HG02798 (cell line): ENCODE measurements around the gene SLC12A8.

Experiments
- ATAC-seq: cut with Tn5 transposase; IDR thresholded peaks from one replicate; pipeline ENCODE4 v1.9.1; 2021; ENCODE audit warnings: mild to moderate bottlenecking; ENCODE audit not compliant: unreplicated experiment, poor library complexity

The SLC12A8 gene

DNA sequence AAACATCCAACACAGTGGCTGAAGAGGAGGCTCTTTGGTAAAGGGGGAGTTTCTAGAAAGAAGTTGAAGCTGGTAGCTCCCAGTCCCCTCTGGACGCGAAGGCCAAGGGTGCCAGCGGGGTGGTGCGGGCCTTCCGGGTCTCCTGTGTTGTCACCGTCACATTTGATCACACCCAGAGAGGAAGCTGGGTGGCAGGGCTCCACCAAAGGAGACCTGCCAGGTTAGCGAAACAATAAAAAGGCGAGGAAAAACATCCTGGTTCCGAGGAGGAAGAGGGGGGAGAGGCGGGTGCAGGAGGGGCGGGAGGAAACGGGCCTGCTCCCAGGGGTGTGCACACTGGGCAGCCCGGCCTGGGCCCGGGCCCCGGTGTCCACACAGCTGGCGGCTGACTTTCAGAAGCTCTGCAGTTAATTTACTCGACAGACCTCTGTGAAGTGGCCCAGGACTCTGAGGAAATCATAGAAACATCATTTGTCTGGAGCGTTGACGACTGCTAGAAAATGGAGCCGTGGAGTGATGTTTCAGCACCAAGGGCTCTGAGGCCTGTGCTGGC, 168.9 kb downstream of the SLC12A8 start:
- no peak for ATAC-seq

DNA sequence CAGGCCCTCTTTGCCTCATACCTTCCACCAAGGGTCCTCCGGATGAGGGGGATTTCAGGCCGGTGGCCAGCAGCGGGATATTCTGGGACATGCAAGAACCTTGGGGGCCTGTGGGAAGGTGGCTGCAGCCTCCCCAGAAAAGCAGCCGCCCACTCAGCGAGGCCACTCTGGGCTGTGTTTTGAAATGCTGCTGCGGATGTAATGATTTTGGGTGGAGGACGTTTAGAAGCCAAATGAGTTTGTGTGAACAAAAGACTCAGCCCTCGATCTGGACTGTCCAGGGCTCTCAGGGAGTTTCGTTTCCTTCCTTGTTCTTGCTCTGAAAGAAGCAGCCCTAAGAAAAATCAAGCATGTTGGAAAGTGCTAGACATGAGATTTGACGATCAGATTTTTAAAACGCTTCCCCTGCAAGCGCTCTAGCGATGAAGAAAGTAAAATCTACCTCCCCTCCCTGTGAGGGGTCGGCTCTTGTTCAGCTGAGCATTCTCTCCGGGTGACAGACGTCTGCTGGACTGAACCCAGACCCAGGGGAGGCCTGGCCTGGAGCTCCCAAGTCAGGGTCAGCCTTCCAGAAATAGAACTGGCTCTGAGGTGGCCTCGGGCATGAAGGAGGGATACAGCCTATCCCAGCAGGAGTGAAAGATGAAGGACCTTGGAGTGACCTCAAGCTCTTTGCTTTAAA, 169.7 kb downstream of the SLC12A8 start:
- ATAC-seq: no peak

DNA sequence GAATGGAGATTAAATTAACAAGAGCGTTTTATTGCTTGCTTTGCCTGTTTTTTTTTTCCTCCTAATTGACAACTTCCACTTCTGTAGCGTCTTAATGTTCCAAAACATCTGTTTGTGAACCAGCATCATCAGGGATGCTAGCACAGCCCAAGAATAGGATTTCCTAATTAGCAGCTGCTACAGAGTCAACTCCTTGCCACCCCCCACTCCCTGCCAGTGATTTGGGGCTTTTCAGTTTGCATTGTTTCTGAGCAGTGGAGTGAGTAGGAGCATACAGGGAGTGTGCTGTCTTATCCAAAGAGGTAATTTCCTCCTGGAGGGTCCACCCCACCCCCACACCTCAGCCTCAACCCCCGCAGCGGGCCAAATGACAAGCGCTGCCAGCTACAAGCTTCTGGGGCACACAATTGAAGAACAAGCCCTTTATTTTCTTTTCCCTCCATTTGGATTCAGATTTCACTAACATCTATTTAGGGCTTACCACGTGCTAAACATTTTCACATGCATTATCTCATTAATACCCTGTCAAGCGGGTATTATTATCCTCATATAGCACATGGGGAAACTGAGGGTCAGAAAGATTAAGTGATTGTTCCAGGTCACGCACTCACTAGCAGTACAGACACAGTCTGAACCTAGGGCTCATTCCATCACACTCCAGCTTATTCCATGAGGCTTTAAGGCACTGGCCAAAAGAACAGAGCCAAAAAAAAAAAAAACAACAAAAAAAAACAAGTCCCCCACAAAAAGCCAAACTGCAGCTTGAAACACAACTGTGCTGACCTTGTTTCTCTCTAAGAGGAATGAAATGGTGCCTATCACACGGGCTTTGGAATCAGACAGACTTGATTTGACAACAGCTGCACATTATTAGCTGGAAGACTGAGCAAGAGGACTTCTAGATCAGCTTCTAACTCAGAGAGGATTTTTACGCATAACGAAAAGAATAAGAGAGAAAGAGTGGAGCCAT, 173.1 kb downstream of the SLC12A8 start:
- no peak for ATAC-seq

- ATAC-seq: no peak
Observed at GRCh38 chr3:125037498-125038150, 174.9 kb downstream of the SLC12A8 start.

DNA sequence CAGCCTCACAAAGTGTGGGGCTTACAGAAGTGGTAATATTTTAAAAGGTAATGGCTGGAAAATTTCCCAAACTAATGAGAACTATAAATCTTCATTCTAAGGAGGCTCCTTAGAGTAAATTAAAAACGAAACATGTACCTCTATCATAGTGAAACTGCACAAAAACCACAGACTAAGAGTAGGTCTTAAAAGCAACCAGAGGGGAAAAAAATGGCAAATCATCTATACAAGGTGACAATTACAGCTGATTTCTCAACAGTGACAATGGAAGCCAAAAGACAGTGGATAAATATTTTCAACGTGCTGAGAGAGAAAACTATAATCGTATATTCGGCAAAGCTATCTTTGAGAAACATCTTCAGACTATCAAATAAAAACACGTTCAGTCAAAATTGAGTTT, 177.3 kb downstream of the SLC12A8 start:
- ATAC-seq: peak; percentile 51

DNA sequence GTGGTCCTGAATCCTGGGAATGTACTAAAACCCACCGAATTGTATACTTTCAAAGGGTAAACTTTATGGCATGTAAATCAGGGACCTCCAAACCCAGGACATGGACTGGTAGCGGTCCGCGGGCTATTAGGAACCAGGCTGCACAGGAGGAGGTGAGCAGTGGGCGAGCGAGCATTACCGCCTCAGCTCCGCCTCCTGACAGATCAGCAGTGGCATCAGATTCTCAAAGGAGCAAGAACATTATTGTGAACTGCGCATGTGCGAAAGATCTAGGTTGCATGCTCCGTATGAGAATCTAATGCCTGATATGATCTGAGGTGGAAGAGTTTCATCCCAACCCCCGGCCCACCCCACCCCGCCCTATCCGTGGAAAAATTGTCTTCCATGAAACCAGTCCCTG, 178.9 kb downstream of the SLC12A8 start:
- no peak for ATAC-seq

GRCh38 chr3:125033135-125033534, 179.4 kb downstream of the SLC12A8 start:
- no peak for ATAC-seq

DNA sequence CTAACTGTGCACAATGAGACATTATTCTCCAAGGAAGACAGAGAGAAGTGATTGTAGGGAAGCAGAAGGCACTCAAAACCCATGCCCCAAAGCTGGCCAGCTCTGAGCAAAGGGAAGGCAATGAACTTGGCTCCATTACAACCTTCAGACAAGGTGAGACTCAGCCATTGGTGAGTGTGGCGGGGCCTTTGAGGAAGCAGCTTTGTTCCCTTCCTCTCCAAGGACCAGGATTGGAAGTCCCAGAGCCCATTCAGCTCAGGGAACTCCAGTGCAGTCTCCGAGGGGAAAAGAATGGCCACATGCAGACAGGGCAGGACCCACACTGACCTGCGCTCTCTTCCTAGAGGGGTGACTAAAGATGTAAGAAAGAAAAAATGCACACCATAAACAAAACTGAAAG, 179.9 kb downstream of the SLC12A8 start:
- no peak for ATAC-seq
